HEK293 (cell line): ENCODE data around the gene PPP1CA.

Source experiments
- CTCF ChIA-PET: fragments of 350-600 bp; formaldehyde crosslinking; extraction: SDS; loops from one replicate; lab custom pipeline; 2021; ENCODE audit warnings: antibody characterized with exemption; lab: Yijun Ruan, JAX
- POLR2A ChIA-PET: fragments of 300-600 bp; formaldehyde crosslinking; extraction: SDS; loops from one replicate; lab custom pipeline; 2020; ENCODE audit warnings: antibody characterized with exemption, inconsistent platforms; lab: Yijun Ruan, JAX
- H3K27ac ChIP-seq: fragments of 200-500 bp; sonication (Bioruptor generic); 2 replicates; pipeline ENCODE4 v1.5.1; 2014; ENCODE audit warnings: low read depth, low read length, control low read depth, inconsistent platforms; ENCODE audit errors: extremely low read depth
- H3K36me3 ChIP-seq, 2 experiments: fragments of 200-500 bp in 1 of 2; sonication (Bioruptor generic) in 1 of 2; 1 replicate in 1 of 2; 2 replicates in 1 of 2; pipeline ENCODE4 v1.5.1; 2014 to 2017; ENCODE audit warnings: inconsistent platforms in 2 of 2, low read length in 2 of 2; ENCODE audit not compliant: control insufficient read depth in 2 of 2, insufficient read depth in 1 of 2
- H3K4me1 ChIP-seq: fragments of 200-500 bp; sonication (Bioruptor generic); 2 replicates; pipeline ENCODE4 v1.5.1; 2014; ENCODE audit warnings: mild to moderate bottlenecking, low read length, inconsistent platforms; ENCODE audit not compliant: control insufficient read depth, insufficient read depth
- H3K4me3 ChIP-seq: 2 replicates; pipeline ENCODE4 v1.5.1; 2011; ENCODE audit warnings: low read depth, mild to moderate bottlenecking, control low read depth, low read length, moderate library complexity
- H3K9me3 ChIP-seq: fragments of 200-500 bp; sonication (Bioruptor generic); 2 replicates; pipeline ENCODE4 v1.5.1; 2014; ENCODE audit warnings: low read depth, low read length, inconsistent platforms; ENCODE audit not compliant: control insufficient read depth, insufficient read depth
- BCL11A ChIP-seq: fragments of 450-650 bp; formaldehyde crosslinking; IDR thresholded peaks from 2 replicates; pipeline ENCODE4 v1.5.1; 2016; ENCODE audit warnings: low read depth, missing biosample characterization, missing genetic modification characterization
- ELK4 ChIP-seq: IDR thresholded peaks from 2 replicates; pipeline ENCODE4 v1.6.1; 2011; ENCODE audit warnings: mild to moderate bottlenecking, low read depth, low read length, borderline replicate concordance
- GLIS1 ChIP-seq: fragments of 450-650 bp; formaldehyde crosslinking; IDR thresholded peaks from 2 replicates; pipeline ENCODE4 v1.5.1; 2016; ENCODE audit warnings: missing biosample characterization, missing genetic modification characterization
- PRDM10 ChIP-seq: fragments of 450-650 bp; formaldehyde crosslinking; IDR thresholded peaks from 2 replicates; pipeline ENCODE4 v1.5.1; 2016; ENCODE audit warnings: missing biosample characterization, missing genetic modification characterization
- ZNF19 ChIP-seq: fragments of 450-650 bp; formaldehyde crosslinking; IDR thresholded peaks from 2 replicates; pipeline ENCODE4; 2016; ENCODE audit warnings: missing biosample characterization, missing genetic modification characterization, low read depth
- ZNF341 ChIP-seq: fragments of 450-650 bp; formaldehyde crosslinking; IDR thresholded peaks from 2 replicates; pipeline ENCODE4; 2016; ENCODE audit warnings: low read depth, missing biosample characterization, missing genetic modification characterization
- ZNF354C ChIP-seq: fragments of 450-650 bp; formaldehyde crosslinking; IDR thresholded peaks from 2 replicates; pipeline ENCODE4 v1.5.1; 2016; ENCODE audit warnings: missing biosample characterization, missing genetic modification characterization, low read depth, borderline replicate concordance
- ZNF366 ChIP-seq: fragments of 450-650 bp; formaldehyde crosslinking; conservative IDR thresholded peaks from 2 replicates; pipeline ENCODE4 v1.5.1; 2016; ENCODE audit warnings: missing biosample characterization, missing genetic modification characterization
- ZNF544 ChIP-seq: fragments of 450-650 bp; formaldehyde crosslinking; IDR thresholded peaks from 2 replicates; pipeline ENCODE4 v1.5.0; 2017; ENCODE audit warnings: missing biosample characterization, missing genetic modification characterization
- ZNF610 ChIP-seq: fragments of 450-650 bp; formaldehyde crosslinking; IDR thresholded peaks from 2 replicates; pipeline ENCODE4 v1.5.1; 2016; ENCODE audit warnings: missing biosample characterization, missing genetic modification characterization, borderline replicate concordance
- ZNF626 ChIP-seq: fragments of 450-650 bp; sonication (Bioruptor Pico); formaldehyde crosslinking; IDR thresholded peaks from 2 replicates; pipeline ENCODE4 v1.5.1; 2018; ENCODE audit warnings: missing biosample characterization, missing genetic modification characterization, inconsistent platforms
- TF ChIP-seq, protein P1 (sequence below): fragments of 450-650 bp; formaldehyde crosslinking; conservative IDR thresholded peaks from 2 replicates; pipeline ENCODE4 v1.5.1; 2016; ENCODE audit warnings: low read depth, missing biosample characterization, missing genetic modification characterization
- TF ChIP-seq, protein P2 (sequence below): fragments of 450-650 bp; formaldehyde crosslinking; IDR thresholded peaks from 2 replicates; pipeline ENCODE4 v1.5.1; 2016; ENCODE audit warnings: missing biosample characterization, missing genetic modification characterization

PPP1CA gene

DNA sequence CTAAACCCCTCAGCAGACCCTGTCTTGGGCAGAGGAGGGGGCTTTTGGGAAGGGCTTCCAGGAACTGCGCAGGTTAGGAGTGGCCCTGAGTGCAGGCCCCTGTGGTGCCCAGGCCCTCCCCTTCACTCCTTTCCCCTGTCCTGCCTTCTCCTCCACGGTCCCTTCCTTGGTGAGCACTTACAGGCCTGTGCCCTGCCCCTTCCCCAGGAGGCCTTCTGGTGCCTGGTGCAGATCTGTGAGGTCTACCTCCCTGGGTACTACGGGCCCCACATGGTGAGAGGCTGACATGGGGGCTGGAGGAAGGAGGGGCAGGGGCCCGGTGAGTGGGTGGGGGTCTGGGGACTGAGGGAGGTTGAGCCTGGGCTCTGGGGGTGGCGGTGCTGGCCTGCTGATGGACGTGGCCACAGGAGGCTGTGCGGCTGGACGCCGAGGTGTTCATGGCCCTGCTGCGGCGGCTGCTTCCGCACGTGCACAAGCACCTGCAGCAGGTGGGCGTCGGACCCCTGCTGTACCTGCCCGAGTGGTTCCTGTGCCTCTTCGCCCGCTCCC lies 4.8 kb upstream of the PPP1CA start:
- POLR2A ChIA-PET = interaction anchor here (0.7 to 1.9 kb wide), 3 partner anchors 10 to 77 kb away, joined by 3 to 5 read pairs (median 3); partner anchors contain the start of genes AIP and RPS6KB2
- no peak overlapping the region for H3K4me3 ChIP-seq
- H3K27ac ChIP-seq = no peak overlapping the region

GRCh38 chr11:67405688-67406339 lies 4.2 kb upstream of the PPP1CA start:
- CTCF ChIA-PET = interaction anchor here (0.7 kb wide), 1 partner anchor 61 kb away, joined by 5 read pairs; no protein-coding TSS in a partner anchor
- Histone ChIP-seq H3K9me3 (no peaks in the 10 kb centered on the region), H3K4me3 (no peak overlapping the region), H3K4me1 (no peaks in the 10 kb centered on the region), H3K27ac (no peak overlapping the region), H3K36me3 (no peaks in the 10 kb centered on the region)
- TF ChIP-seq, protein P1, sequence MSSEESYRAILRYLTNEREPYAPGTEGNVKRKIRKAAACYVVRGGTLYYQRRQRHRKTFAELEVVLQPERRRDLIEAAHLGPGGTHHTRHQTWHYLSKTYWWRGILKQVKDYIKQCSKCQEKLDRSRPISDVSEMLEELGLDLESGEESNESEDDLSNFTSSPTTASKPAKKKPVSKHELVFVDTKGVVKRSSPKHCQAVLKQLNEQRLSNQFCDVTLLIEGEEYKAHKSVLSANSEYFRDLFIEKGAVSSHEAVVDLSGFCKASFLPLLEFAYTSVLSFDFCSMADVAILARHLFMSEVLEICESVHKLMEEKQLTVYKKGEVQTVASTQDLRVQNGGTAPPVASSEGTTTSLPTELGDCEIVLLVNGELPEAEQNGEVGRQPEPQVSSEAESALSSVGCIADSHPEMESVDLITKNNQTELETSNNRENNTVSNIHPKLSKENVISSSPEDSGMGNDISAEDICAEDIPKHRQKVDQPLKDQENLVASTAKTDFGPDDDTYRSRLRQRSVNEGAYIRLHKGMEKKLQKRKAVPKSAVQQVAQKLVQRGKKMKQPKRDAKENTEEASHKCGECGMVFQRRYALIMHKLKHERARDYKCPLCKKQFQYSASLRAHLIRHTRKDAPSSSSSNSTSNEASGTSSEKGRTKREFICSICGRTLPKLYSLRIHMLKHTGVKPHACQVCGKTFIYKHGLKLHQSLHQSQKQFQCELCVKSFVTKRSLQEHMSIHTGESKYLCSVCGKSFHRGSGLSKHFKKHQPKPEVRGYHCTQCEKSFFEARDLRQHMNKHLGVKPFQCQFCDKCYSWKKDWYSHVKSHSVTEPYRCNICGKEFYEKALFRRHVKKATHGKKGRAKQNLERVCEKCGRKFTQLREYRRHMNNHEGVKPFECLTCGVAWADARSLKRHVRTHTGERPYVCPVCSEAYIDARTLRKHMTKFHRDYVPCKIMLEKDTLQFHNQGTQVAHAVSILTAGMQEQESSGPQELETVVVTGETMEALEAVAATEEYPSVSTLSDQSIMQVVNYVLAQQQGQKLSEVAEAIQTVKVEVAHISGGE = no peak
- TF ChIP-seq BCL11A (tag by site-specific recombination) (peak; percentile 52; the same call in 1 of the 2 replicates), ZNF544 (tag by site-specific recombination) (no peak)
- POLR2A ChIA-PET = no interaction called here

More for the DNA sequence above, 4.8 kb upstream of the PPP1CA start:
- H3K4me1 ChIP-seq = no peaks in the 10 kb centered on the region
- CTCF ChIA-PET = interaction anchor here (0.6 kb wide), 1 partner anchor 144 kb away, joined by 3 read pairs; no protein-coding TSS in a partner anchor
- H3K36me3 ChIP-seq = no peaks in the 10 kb centered on the region
- no peaks in the 10 kb centered on the region for H3K9me3 ChIP-seq
- TF ChIP-seq GLIS1 (tag by site-specific recombination) (peak; percentile 86), ZNF354C (tag by site-specific recombination) (no peak), ELK4 (no peak), ZNF19 (tag by site-specific recombination) (no peak)
- TF ChIP-seq, all 188 proteins: peak for 1

GRCh38 chr11:67405196-67405567 lies 3.5 kb upstream of the PPP1CA start:
- ChIA-PET CTCF (interaction anchor here (0.7 kb wide), 1 partner anchor 60 kb away, joined by 5 read pairs; no protein-coding TSS in a partner anchor), POLR2A (no interaction called here)
- Histone ChIP-seq H3K4me3 (no peak overlapping the region), H3K4me1 (no peaks in the 10 kb centered on the region), H3K36me3 (peaks cover 0 to 6% of the 10 kb centered on the region in 2 experiments; a peak in 1 of 3 replicates), H3K9me3 (no peaks in the 10 kb centered on the region), H3K27ac (no peak overlapping the region)
- TF ChIP-seq BCL11A (tag by site-specific recombination) = no peak
- TF ChIP-seq ZNF366 (tag by site-specific recombination) = no peak
- TF ChIP-seq ZNF610 (tag by site-specific recombination) = no peak
- TF ChIP-seq ZNF626 = no peak
- no peak for TF ChIP-seq PRDM10 (tag by site-specific recombination)
- TF ChIP-seq ZNF341 (tag by site-specific recombination) = no peak
- TF ChIP-seq, protein P2, sequence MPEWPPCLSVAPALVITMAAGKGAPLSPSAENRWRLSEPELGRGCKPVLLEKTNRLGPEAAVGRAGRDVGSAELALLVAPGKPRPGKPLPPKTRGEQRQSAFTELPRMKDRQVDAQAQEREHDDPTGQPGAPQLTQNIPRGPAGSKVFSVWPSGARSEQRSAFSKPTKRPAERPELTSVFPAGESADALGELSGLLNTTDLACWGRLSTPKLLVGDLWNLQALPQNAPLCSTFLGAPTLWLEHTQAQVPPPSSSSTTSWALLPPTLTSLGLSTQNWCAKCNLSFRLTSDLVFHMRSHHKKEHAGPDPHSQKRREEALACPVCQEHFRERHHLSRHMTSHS (tag by site-specific recombination) = no peak
